RCC 7860 (cell line): ENCODE results near the gene KCNMB2.

ENCODE experiments used
- DNase-seq: peaks from one replicate; pipeline ENCODE4 v3.0.0-alpha.2; 2015; ENCODE audit warnings: low spot score
- FAIRE-seq: peaks from 2 replicates; lab custom pipeline; 2012; peaks lifted over from hg19 to GRCh38; lab: Jason Lieb, UNC

Gene KCNMB2

DNA sequence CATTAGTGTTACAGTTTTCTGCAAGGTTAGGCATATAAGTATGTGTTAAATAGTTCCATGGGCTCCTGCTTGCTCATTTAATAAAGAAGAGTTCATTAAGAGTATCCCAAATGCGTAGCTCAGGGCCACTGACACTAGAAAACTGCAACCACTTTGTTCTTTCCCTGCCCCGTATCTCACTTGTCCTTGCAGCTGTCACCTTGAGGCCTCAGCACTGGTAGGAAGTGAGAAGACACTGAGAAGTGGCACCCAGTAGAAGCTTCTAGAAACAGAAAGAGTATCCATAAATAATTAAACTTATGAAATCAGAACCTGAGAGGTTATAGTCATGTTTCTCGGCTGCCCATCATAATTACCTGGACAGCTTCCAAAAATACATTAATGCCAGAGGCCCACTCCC lies 266.0 kb downstream of the KCNMB2 start:
- FAIRE-seq (no peak), DNase-seq (no peak)

DNA sequence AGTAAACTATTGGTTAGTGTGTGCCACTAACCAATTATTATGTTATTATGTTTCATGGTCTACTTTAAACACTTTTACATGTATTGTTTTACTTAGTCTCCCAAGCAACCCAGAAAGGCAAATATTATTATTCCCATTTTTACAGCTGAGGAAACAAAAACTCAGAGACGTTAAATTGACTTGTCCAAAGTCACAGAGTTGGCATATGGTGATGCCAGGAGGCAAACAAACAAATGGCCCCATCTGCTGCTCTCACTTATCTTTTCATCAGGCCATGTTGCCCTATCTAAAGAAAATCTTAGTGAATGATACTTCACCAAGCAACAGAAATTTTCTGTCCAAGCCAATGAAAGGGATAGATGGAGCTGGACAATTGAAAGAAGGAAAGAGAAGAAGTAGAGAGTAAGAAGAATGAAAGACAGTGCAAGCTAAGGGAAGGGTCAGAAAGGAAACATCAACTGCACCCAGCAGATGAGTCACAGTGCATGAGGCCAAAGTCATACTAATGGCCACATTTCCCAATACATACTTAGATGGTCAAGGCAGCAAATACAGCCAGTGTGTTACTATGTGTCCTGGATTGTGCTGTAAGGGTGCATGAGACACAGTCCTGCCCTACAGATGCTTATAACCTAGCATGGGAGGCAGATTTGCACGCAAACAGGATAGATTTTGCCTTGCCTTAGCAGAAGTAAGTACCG lies 266.9 kb downstream of the KCNMB2 start:
- no peak for DNase-seq
- FAIRE-seq, result no peak

DNA sequence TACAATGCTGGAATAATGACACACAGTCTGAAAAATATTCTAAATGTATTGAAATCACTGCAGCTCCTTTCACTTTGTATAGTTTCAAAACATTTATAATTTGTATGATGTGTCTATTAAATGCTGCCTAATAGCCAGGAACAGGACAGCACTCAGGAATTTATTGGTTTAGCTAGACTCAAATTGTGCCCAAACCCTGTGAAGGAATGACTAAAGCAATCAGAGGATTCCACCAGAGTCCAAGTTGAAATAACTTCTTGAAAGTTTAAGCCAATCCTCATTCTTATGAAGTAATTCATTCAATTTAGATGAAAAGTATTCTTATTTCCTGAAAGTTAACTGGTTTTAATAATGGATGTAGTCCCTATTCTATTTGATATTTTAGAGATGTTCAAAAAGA lies 268.4 kb downstream of the KCNMB2 start:
- FAIRE-seq, result no peak
- no peak for DNase-seq

DNA sequence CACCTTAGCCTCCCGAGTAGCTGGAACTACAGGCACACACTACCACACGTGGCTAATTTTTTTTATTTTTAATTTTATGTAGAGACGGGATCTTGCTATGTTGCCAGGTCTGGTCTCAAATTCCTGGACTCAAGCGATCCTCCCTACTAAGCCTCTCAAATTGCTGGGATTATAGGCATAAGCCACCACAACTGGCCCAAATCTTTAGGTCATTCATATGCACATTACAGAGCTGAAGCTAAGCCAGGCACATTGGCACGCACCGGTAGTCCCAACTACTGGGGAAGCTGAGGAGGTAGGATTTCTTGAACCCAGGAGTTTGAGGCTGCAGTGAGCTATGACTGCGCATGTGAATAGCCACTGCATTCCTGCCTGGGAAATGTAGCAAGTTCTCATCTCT lies 269.5 kb downstream of the KCNMB2 start:
- no peak for FAIRE-seq
- no peak for DNase-seq

DNA sequence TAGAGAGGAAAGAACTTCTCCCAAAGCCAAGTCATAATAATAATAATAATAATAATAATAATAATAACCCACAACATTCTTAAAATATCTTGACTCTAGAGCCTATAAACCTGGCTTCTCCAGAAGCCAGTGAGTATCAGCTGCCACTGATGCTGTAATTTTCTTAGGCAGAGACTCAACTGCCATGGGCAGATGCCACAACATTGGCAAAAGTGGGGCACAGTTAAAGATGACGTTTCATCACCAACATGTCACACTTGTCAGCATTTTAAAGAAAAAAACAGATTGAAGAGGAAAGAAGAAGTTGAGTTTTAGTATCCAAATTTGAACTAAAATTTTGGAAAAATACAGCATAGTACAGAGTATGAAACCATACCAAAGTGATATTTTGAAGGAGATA lies 270.4 kb downstream of the KCNMB2 start:
- no peak for FAIRE-seq

DNA sequence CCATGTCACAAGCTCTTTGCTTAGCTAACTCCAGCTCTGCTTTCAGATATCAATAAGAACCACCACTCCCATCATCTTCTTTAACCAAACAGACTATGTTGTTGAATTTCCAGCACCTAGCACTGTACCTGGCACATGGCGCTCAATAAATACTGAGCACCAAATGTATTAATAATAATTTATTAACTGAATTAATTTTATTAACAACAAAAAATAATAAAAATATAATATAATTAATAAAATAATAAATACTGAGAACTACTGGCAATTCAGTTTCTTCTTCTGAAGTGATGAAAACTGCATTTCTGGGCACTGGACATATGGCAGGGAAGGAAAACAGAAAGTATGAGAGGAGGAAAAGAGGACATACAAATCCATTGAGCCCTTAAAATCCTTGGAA lies 271.5 kb downstream of the KCNMB2 start:
- FAIRE-seq (no peak), DNase-seq (no peak)

More for the DNA sequence above, 270.4 kb downstream of the KCNMB2 start:
- no peak for DNase-seq

DNA sequence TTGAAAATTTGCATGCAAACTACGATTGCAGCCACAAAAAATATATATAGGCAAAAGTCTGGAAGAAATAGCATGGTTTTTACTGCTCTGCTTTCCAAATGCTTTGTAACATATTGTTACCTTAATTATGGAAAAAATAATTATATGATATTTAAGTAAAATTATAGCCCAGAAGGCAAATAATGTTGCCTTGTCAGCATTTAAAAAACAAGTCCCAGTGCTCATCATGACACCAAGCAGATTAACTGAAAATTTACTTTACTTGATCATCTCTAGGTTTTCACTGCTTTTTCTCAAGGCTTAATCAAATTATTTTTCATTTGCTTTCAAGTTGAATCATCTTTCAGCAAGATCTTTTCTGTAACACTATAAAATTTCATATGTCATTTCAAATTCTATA lies 272.5 kb downstream of the KCNMB2 start:
- DNase-seq, result no peak
- FAIRE-seq, result no peak

DNA sequence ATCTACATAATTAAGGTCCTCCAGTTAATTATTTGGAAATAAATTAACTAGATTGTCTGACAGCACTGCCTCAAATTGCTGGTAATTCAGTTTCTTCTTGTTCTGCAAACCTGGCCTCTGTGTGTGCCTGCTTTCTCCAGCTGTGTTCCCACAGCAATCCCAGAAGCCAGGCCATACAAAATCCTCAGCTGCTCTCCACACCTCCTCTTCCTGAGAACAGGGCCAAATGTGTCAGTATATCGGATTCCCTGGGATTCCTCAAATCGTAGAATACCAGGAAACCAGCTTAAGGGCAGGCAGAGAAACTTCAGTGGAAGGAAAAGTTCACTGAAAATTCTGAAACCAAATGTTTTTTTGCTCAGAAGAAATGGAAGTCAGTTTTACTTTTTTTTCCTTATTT lies 273.9 kb downstream of the KCNMB2 start:
- DNase-seq (no peak), FAIRE-seq (no peak)

GRCh38 chr3:178822722-178823121 lies 286.5 kb downstream of the KCNMB2 start:
- DNase-seq (no peak), FAIRE-seq (no peak)

- DNase-seq (no peak), FAIRE-seq (no peak)
Observed at GRCh38 chr3:178823150-178823549, 286.9 kb downstream of the KCNMB2 start.

- DNase-seq (no peak), FAIRE-seq (no peak)
Observed at GRCh38 chr3:178823591-178824246, 287.5 kb downstream of the KCNMB2 start.

- no peak for DNase-seq
- no peak for FAIRE-seq
Observed at GRCh38 chr3:178826435-178827123, 290.3 kb downstream of the KCNMB2 start.

- DNase-seq, result no peak
- no peak for FAIRE-seq
Observed at GRCh38 chr3:178827285-178827856, 291.1 kb downstream of the KCNMB2 start.

DNA sequence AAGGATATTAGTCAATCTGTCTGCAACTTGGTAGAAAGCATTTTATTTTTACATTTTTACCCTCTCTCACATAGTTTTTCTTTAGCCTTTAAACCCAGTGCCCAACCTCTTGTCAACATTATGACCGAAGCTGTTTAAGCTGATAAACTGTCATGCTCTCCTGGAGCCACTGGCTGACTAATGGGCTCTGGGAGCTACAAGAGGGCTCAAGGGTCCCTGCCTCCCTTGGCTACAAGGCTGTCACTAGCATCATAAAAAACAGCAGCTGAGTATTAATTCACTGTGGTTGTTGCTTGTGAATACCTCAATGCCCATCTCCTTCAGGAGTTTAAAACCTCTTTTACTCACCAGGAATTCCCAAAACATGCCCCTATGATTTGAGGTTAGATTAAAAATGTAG lies 297.5 kb downstream of the KCNMB2 start:
- FAIRE-seq (no peak), DNase-seq (no peak)

GRCh38 chr3:178835033-178835432 lies 298.8 kb downstream of the KCNMB2 start:
- FAIRE-seq (no peak), DNase-seq (no peak)

GRCh38 chr3:178837512-178837911 lies 301.3 kb downstream of the KCNMB2 start:
- no peak for FAIRE-seq
- no peak for DNase-seq

DNA sequence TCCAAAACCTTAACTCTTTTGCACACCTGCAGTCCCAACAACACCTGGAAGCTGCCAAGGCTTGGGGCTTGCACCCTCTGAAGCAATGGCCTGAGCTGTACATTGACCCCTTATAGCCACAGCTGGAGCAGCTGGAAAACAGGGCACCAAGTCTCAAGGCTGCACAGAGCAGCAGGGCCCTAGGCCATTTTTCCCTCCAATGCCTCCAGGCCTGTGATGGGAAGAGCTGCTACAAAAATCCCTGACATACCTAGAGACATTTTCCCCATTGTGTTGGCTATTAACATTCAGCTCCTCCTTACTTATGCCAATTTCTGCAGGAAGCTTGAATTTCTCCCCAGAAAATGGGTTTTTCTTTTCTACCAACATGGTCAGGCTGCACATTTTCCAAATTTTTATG lies 304.4 kb downstream of the KCNMB2 start:
- no peak for FAIRE-seq
- no peak for DNase-seq

DNA sequence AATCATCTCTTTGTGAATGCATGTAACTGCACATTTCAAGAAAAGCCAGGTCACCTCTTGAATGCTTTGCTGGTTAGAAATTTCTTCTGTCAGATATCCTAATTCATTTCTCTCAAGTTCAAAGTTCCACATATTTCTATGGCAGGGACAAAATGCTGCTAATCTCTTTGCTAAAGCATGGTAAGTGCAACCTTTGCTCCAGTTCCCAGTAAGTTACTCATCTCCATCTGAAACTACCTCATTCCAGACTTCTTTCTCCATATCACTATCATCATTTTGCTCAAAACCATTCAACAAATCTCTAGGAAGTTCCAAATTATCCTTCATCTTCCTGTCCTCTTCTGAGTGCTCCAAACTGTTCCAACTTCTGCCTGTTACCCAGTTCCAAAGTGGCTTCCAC lies 304.8 kb downstream of the KCNMB2 start:
- no peak for FAIRE-seq

GRCh38 chr3:178844916-178845315 lies 308.7 kb downstream of the KCNMB2 start:
- FAIRE-seq, result no peak
- DNase-seq, result no peak

More for the DNA sequence above, 304.8 kb downstream of the KCNMB2 start:
- DNase-seq, result no peak

GRCh38 chr3:178845420-178846118 lies 309.3 kb downstream of the KCNMB2 start:
- no peak for DNase-seq
- FAIRE-seq, result no peak

- DNase-seq (no peak), FAIRE-seq (no peak)
Observed at GRCh38 chr3:178847190-178847589, 311.0 kb downstream of the KCNMB2 start.
